Left ventricle myocardium inferior (tissue), 1 donor: ENCODE measurements around the gene ADAM12. TPM values are rescaled to one million over a fixed set of nuclear protein-coding genes. Genes with fewer than 3 reads are reported as not detected.
A peak's percentile ranks its signal among the peaks of the same experiment; 100 is the strongest.

Experiments used
- DNase-seq: peaks from one replicate; pipeline ENCODE4 v3.0.0-alpha.2; 2020
- H3K27ac ChIP-seq: fragments of 200-600 bp; replicated peaks from 2 replicates; pipeline ENCODE4 v1.8.0; 2021
- H3K27me3 ChIP-seq: fragments of 200-600 bp; 2 replicates; pipeline ENCODE4 v1.8.0; 2021; ENCODE audit warnings: low read depth
- H3K36me3 ChIP-seq: fragments of 200-600 bp; 2 replicates; pipeline ENCODE4 v1.8.0; 2021
- H3K4me1 ChIP-seq: fragments of 200-600 bp; 2 replicates; pipeline ENCODE4 v1.8.0; 2021
- H3K4me3 ChIP-seq: fragments of 200-600 bp; 2 replicates; pipeline ENCODE4 v1.8.0; 2021; ENCODE audit warnings: mild to moderate bottlenecking, moderate library complexity
- H3K9me3 ChIP-seq: fragments of 200-600 bp; replicated peaks from 2 replicates; pipeline ENCODE4 v1.8.0; 2021
- intact Hi-C: fragments of 100-400 bp; cut with micrococcal nuclease; formaldehyde crosslinking; loops from one replicate; pipeline ENCODE4 v1.11.0; 2022
- total RNA-seq: library from RNA; stranded (reverse); fragmentation: NEBNext Ultra II Directional; extraction: Animal tissue kit (Norgen Biotek cat#: 25700); gene quantifications from one replicate; pipeline ENCODE4 v1.2.1, GENCODE V29; 2021
- TF ChIP-seq, protein P1 (sequence below): fragments of 200-600 bp; IDR thresholded peaks from 2 replicates; pipeline ENCODE4 v1.8.0; 2021; ENCODE audit warnings: antibody characterized with exemption, mild to moderate bottlenecking, borderline replicate concordance
- donor health status: DM: no; HTN: yes; CAD: no; lungs with severe emphysema.

Gene ADAM12
- total RNA-seq, 1 donor from 2014 or later, result 0.27 TPM

DNA sequence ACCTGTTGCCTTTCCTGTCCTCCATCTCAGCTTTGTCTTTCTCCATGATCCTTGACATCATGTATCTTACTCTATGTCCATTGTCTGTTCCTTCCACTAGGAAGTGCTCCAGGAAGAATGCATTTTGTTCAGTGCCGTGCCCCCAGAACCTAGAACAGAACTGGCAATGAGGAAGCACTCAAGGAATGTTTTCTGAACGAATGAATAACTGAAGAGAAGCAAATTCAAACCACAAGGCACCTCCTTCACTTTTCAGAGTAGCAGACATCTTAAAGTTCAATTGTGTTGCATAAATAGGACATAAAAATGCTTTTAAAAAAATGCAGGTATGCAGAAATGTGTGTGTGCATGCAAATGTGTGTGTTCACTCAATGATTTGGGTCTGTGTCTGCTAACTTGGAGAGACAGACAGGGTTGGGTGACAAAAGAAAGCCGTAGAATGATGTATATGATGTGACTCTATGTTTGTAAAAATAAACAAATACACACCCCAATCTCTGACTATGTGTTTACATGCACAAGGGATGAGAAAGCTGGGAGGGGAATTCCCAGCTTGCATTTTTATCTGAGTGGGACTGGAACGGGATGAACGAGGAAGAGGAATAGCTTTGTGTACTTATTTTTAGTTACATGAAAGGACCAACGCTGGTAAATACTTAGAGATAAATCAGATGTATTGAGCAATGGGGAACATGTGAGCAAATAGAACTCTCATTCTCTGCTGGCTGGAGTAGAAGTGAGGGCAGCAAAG is 254.2 kb downstream of the ADAM12 start:
- intact Hi-C loops, result no loop called here
- Histone ChIP-seq H3K4me3 (no peak overlapping the region), H3K9me3 (no peaks in the 10 kb centered on the region), H3K27ac (no peak overlapping the region), H3K36me3 (no peaks in the 10 kb centered on the region), H3K27me3 (no peaks in the 10 kb centered on the region), H3K4me1 (peaks cover 20% of the 10 kb centered on the region)
- no peak for DNase-seq
- TF ChIP-seq, protein P1, sequence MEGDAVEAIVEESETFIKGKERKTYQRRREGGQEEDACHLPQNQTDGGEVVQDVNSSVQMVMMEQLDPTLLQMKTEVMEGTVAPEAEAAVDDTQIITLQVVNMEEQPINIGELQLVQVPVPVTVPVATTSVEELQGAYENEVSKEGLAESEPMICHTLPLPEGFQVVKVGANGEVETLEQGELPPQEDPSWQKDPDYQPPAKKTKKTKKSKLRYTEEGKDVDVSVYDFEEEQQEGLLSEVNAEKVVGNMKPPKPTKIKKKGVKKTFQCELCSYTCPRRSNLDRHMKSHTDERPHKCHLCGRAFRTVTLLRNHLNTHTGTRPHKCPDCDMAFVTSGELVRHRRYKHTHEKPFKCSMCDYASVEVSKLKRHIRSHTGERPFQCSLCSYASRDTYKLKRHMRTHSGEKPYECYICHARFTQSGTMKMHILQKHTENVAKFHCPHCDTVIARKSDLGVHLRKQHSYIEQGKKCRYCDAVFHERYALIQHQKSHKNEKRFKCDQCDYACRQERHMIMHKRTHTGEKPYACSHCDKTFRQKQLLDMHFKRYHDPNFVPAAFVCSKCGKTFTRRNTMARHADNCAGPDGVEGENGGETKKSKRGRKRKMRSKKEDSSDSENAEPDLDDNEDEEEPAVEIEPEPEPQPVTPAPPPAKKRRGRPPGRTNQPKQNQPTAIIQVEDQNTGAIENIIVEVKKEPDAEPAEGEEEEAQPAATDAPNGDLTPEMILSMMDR, result no peak

DNA sequence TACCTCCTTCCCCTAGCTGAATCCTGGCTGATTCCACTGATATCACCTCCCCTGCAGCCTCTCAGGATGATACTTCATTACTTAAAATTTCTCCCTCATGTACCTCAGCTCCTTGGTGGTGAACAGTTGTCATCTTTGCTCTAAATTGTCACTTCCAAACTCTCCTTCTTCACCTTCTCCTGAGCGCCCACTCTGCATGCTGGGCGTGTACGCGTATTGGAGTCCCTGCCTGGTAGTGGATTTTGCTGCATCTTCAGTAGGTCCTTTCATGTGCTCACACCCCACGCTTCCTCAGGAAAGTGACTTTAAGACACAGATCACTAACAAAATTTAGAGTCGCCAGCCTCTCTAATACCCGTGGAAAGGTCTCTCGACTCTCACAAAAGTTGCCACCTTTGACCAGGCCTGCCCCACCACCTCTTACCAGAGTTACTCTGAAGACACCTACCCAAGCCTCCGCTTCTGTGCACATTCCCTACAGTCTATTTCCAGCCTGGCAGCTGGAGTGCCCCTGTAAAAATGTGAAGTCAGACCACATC is 255.1 kb downstream of the ADAM12 start:
- Histone ChIP-seq H3K9me3 (no peaks in the 10 kb centered on the region), H3K4me3 (no peak overlapping the region), H3K4me1 (peaks cover 20% of the 10 kb centered on the region), H3K36me3 (no peaks in the 10 kb centered on the region), H3K27me3 (no peaks in the 10 kb centered on the region), H3K27ac (no peak overlapping the region)
- TF ChIP-seq, protein P1, result no peak
- intact Hi-C loops, result no loop called here
- DNase-seq, result no peak

DNA sequence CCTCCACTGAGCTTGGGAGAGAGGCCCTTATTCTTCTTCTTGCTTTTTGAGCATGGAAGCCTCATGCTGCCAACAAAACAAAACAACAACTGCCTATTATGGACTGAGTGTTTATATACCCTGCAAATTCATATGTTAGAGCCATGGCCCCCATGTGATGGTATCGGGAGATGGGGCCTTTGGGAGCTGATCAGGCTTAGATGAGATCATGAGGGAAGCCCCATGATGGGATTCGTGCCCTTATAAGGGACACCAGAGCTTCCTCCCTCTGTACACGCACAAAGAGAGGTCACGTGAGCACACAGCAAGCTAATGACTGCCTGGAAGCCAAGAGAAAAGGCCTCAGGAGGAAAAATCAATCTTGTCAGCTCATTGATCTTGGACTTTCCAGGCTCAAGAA is 256.9 kb downstream of the ADAM12 start:
- Histone ChIP-seq H3K27me3 (no peaks in the 10 kb centered on the region), H3K4me3 (no peak overlapping the region), H3K36me3 (no peaks in the 10 kb centered on the region), H3K4me1 (peaks cover 20% of the 10 kb centered on the region), H3K27ac (peak overlapping the region; percentile 70), H3K9me3 (no peaks in the 10 kb centered on the region)
- TF ChIP-seq, protein P1, result no peak
- no peak for DNase-seq
- intact Hi-C loops, result no loop called here

DNA sequence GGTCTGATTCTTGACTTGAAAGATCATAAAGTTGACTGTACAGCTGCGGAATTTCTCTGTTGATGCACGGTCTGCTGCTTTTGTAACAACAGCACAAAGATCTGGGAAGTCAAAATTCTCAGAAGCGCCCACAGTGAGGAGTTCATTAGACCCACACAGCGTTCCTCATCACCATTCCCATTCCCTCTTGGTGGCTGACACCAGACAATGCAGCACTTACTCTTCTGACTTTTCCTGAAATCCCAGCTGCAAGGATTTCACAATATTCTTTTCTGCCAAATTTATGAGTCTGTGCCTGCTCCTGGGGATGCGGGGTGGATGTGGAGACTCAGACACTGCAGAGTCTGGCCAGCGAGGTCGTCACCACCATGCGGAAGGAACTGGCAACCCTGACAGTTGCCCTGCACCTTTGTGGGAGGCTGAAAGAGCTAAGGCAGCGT is 258.0 kb downstream of the ADAM12 start:
- TF ChIP-seq, protein P1, result no peak
- Histone ChIP-seq H3K4me3 (no peak overlapping the region), H3K9me3 (no peaks in the 10 kb centered on the region), H3K4me1 (peaks cover 20% of the 10 kb centered on the region), H3K27ac (peak overlapping the region; percentile 70), H3K27me3 (no peaks in the 10 kb centered on the region), H3K36me3 (no peaks in the 10 kb centered on the region)
- DNase-seq, result peak; percentile 52
- intact Hi-C loops, result no loop called here

DNA sequence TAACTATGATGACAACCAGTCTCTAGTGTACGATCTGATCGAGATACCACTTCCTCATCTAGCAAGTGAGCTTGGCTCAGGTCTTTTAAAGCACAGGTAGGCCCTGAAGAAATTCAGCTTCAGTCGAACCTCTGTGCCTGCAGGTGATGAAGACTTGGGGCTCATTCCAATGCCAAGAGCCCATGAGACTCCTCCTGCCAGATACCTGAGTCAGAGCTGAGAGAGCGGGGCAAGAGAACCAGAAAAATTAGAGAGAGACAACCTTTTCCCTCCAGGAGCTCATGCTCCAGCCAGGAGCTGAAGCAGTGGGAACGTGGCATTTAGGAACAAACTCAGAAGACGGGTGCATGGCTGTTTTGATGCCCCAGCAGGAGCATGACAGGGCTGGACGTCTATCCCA is 259.3 kb downstream of the ADAM12 start:
- Histone ChIP-seq H3K27me3 (no peaks in the 10 kb centered on the region), H3K27ac (no peak overlapping the region), H3K4me3 (no peak overlapping the region), H3K36me3 (no peaks in the 10 kb centered on the region), H3K4me1 (peaks cover 8% of the 10 kb centered on the region), H3K9me3 (no peaks in the 10 kb centered on the region)
- intact Hi-C loops, result no loop called here
- DNase-seq, result no peak
- TF ChIP-seq, protein P1, result no peak
